Activated CD8-positive, alpha-beta memory T cell treated with anti-CD3 and anti-CD28 coated beads, Interleukin-2, amount 50 U/mL, for 24 hours (primary cell): Measurements from ENCODE around the gene MBP.

ENCODE experiments used
- DNase-seq: peaks from one replicate; pipeline ENCODE4 v3.0.0-alpha.2; 2020; ENCODE audit errors: extremely low read depth

MBP gene

GRCh38 chr18:77114415-77115191 is 18.0 kb downstream of the MBP start:
- no peak for DNase-seq

GRCh38 chr18:77114152-77114414 is 18.5 kb downstream of the MBP start:
- no peak for DNase-seq

GRCh38 chr18:77113361-77114151 is 19.0 kb downstream of the MBP start:
- no peak for DNase-seq

- DNase-seq: no peak
Measured at GRCh38 chr18:77112747-77113092, 19.9 kb downstream of the MBP start.

- DNase-seq: no peak
Measured at GRCh38 chr18:77111951-77112746, 20.4 kb downstream of the MBP start.

- DNase-seq: no peak
Measured at GRCh38 chr18:77111449-77111848, 21.1 kb downstream of the MBP start.

GRCh38 chr18:77110936-77111335 is 21.6 kb downstream of the MBP start:
- no peak for DNase-seq

- DNase-seq: no peak
Measured at GRCh38 chr18:77110400-77110799, 22.2 kb downstream of the MBP start.

- no peak for DNase-seq
Measured at GRCh38 chr18:77109648-77110019, 22.9 kb downstream of the MBP start.

- DNase-seq: no peak
Measured at GRCh38 chr18:77108821-77109647, 23.5 kb downstream of the MBP start.

- DNase-seq: no peak
Measured at GRCh38 chr18:77108001-77108692, 24.4 kb downstream of the MBP start.

- DNase-seq: no peak
Measured at GRCh38 chr18:77107292-77107691, 25.3 kb downstream of the MBP start.

- DNase-seq: no peak
Measured at GRCh38 chr18:77106331-77106730, 26.3 kb downstream of the MBP start.

- no peak for DNase-seq
Measured at GRCh38 chr18:77105680-77106079, 26.9 kb downstream of the MBP start.

- DNase-seq: no peak
Measured at GRCh38 chr18:77105028-77105427, 27.6 kb downstream of the MBP start.

- DNase-seq: no peak
Measured at GRCh38 chr18:77103991-77104531, 28.5 kb downstream of the MBP start.

- no peak for DNase-seq
Measured at GRCh38 chr18:77103187-77103850, 29.3 kb downstream of the MBP start.

- DNase-seq: no peak
Measured at GRCh38 chr18:77102259-77103040, 30.1 kb downstream of the MBP start.

- DNase-seq: no peak
Measured at GRCh38 chr18:77101410-77102258, 30.9 kb downstream of the MBP start.
